SIG-M5 treated with dmso at 0.1 percent for 504 hours (cell line): ENCODE measurements around the gene TRIP4.
"Not testable (repeated sequence)": the region's sequence is repeated elsewhere in the genome, so short reads cannot be mapped to it uniquely, and the experiment has no call there.

Experiments used
- DNase-seq: peaks from one replicate; lab custom pipeline; 2025; ENCODE audit not compliant: unreplicated experiment; lab: John Stamatoyannopoulos, UW

The TRIP4 gene

DNA sequence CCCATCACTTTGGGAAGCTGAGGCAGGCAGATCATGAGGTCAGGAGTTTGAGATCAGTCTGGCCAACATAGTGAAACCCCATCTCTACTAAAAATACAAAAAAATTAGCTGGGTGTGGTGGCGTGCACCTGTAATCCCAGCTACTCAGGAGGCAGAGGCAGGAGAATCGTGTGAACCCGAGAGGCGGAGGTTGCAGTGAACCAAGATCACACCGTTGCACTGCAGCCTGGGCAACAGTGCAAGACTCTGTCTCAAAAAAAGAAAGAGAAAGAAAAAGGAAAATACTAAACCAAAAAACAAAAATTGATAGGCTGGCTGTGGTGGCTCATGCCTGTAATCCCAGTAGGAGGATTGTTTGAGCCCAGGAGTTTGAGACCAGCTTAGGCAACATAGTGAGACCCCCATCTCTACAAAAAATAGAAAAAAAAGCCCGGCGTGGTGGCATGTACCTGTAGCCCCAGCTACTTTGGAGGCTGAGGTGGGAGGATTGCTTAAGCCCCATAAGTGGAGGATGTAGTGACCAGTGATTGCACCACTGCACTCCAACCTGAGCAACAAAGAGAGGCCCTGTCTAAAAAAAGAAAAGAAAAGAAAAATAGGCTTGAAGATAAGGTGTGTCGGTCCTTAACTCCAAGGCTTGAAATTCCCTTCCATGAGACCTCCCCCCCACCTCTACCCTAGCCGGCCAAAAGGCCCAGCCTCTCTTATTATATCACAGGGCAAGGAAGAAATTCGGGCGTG is 7.3 kb upstream of the TRIP4 start:
- DNase-seq, result not testable (repeated sequence)

DNA sequence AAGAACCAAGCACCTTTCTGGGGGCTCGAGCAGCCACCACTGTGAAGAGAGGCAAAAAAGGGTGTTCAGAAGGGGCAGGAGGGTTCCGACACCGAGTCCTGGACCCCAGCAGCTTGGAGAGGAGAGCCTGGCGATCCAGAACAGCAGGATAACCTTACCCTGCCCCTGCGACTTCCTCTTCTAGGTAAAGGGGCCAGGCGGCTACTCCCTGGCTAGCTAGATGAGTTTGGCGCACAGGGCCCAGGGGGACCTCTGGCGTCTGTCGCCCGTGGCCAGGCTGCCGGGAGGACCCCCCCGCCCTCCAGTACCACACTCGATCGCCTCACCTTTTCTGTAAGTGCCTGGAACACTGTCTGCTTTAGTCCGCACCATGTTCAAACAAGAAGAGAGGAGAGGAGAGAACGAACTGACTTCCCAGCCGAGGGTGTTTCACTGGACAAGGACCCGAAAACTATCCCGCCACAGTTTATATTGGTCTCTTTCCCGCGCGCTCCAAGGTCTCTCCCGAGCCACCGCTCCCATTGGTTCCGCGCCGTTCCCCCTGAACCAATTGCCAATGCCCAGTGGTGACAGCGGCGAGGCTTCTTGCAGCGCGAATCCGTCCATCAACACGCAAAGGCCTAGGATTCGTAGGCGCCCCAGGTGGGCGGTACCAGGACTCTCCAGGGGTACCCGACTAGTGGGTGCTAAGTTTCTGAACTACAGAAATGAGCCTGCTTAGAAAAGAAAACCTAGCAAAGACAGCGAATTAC is 6.5 kb upstream of the TRIP4 start, which contains the start of gene PCLAF:
Gene PCLAF, minus strand, starts transcription at position 442 of the 752 bp plus-strand sequence. Its CDS starts 70 bp downstream, at position 372.
- DNase-seq, result peak; percentile 96

DNA sequence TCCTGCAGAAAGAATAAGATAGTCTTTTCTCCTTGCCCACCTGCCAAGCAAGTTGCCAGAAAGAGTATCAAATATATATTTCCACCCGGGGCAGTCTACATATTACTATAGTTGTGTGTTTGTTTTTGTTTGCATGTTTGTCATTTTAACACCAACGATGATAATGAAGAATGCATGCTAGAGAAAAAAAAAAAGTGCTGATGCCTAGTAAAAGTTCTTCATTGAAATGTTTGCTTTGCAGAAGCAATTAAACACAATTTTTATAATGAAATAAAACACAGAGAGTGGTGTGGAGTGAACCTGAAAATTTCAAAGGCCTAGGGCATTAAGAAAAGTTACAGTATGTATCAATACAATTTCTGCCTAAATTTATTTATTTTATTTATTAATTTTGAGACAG is 3.9 kb upstream of the TRIP4 start:
- DNase-seq, result no peak

DNA sequence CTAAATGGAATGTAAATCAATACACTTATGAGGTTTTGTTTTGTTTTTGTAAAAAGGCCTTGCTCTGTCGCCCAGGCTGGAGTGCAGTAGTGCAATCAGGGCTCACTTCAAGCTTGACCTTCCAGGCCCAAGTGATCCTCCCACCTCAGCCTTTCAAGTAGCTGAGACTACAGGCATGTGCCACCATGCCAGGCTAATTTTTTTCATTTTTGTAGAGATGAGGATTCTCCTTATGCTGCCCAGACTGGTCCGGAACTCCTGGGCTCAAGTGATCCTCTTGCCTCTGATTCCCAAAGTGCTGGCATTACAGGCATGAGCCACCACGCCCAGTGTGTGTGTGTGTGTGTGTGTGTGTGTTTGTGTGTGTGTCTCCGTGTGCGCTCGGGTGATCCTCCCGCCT is 1.3 kb upstream of the TRIP4 start:
- DNase-seq, result no peak

DNA sequence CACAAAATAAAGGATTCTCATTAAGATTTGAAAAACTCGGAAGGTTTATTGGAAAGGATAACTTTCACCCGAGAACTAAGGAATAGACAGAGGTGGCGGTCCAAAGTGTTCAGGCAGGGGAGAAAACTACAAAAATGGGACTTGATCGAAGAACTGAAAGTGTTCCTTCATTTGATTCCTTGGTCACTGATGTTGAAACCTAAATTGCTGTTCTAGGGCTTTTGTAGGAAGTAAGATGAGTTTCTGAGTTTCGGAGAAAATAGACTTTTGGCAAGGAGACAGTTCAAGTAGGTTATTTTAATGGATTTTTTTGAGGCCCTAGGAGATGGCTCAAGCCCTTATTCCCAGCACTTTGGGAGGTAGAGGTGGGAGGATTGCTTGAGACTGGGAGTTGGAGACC is 1.4 kb downstream of the TRIP4 start:
- no peak for DNase-seq

DNA sequence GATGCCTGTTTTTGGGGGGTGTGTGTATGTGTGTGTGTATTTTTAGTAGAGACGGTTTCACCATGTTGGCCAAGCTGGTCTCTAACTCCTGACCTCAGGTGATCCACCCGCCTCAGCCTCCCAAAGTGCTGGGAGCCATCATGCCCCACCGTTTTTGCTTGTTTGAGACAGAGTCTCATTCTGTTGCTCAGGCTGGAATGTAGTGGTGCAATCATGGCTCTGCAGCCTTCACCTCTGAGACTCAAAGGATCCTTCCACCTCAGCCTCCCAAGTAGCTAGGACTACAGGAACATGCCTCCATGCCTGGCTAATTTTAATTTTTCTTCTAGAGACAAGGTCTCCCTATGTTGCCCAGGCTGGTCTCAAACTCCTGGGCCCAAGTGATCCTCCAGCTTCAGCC is 4.8 kb downstream of the TRIP4 start:
- DNase-seq, result not testable (repeated sequence)

DNA sequence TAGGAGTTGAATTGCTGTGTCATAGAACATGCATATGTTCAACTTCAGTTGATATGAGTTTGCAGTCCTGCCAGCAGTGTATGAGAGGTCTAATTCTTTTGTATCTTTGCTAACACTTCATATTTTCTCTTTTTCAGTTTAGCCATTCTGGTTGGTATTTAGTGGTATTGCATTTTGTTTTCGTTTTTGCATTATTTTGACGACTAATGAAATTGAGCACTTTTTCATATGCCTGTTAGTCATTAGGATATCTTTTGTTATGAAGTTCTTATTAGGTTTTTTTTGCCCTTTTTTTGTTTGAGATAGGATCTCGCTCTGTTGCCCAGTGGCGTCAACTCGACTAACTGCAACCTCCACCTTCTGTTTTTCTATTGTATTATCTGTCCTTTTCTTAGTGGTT is 9.2 kb downstream of the TRIP4 start:
- no peak for DNase-seq

DNA sequence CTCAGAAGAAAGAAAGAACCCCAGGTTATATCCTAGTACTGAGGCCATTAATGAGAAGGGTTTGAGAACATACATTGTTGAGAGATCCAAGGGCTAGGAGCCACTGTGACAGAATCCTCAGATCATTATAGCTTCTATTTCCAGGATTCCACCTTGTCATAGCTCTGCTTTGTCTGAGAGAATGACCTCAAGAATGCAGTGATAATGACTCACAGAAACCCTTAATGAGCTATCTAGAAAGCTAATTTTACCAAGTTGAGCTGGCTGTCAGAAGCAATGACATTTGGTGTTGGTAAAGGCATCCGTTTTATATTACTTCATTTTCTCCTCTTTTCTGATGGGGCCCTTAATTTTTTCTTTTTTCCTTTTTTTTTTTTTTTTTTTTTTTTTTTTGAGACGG is 10.9 kb downstream of the TRIP4 start:
- DNase-seq, result no peak

DNA sequence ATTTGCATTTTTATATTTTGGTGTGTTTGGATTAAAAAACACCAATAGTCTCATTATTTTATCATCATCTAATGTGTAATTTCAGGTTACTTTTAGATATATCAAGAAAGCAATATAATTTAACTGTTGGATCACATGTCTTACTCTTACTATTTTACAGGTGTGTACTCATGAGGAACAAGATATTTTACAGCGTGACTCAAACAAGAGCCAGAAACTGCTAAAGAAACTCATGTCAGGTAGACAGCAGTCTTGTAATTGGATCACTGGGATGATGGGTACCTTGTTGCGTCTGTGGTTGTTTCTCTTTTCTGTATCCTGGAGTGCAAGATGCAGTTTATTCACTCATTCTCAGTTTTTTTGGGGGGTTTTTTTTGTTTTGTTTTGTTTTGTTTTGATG is 12.9 kb downstream of the TRIP4 start:
- DNase-seq, result no peak

DNA sequence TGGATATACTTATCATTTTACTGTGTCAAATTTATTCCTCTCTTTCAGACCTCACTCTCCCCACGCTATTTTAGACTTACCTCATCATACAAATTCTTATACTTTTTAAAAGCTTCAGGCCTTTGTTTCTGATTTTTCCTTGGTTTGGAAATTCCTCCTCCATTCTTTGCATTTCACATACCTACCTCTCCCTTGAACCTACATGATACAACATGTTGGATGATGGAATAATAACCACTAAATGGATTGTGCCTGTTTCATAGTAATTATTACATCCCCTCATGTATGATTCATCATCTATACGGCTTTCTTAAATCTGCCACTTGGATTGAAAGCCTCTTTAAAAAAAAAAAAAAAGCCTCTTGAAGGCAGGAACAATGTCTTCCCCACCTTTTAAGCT is 24.6 kb downstream of the TRIP4 start:
- no peak for DNase-seq

DNA sequence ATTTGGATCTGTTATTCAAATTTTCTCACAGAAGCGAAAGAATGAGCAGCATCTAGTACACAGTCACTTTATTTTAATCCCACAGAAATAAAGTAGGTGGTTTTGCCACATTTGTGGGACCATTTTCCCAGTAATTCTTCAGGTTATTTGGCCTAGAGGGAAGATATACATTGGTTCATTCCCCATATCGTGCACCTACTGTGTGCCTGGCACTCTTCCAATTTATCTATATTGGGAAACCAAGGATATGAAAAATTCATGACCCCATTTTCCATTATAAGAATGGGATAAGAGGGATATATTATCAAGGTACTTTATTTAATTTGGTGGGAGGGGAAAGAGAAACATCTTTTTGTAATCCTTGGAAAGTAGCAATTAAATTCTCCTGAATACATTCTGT is 35.1 kb downstream of the TRIP4 start:
- DNase-seq, result no peak

DNA sequence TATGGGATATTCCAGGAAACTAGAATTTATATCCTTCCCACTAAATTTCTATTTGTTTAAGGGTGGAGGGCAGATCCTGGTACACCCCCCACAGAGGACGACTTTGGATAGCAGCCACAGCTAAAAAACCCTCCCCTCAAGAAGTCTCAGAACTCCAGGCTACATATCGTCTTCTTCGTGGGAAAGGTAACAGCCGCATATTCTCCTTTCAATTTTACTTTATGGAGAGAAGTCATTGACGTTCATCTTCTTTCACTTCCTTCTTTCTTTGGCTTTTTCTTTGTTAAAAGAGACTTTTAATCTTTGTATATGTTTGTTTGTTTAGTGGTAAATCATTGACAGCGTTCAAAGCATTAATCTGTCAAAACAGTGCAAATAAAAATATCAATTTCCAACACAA is 36.3 kb downstream of the TRIP4 start:
- no peak for DNase-seq

DNA sequence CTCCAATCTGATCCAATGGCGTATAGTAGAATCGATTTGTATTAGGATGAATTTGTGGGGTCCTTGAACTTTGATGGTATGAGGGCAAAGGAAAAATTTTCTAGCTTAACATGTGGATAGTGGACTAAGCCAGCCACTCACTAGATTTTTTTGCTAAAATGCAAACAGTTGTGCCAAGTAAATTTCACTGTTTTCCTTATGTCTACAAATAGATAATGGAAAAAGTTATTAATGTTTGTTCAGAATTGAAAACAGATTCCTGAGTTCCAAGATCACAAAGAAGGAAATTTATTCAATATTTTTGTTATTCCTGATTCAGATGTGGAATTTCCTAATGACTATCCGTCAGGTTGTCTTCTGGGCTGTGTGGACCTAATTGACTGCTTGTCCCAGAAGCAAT is 37.6 kb downstream of the TRIP4 start:
- DNase-seq, result no peak

DNA sequence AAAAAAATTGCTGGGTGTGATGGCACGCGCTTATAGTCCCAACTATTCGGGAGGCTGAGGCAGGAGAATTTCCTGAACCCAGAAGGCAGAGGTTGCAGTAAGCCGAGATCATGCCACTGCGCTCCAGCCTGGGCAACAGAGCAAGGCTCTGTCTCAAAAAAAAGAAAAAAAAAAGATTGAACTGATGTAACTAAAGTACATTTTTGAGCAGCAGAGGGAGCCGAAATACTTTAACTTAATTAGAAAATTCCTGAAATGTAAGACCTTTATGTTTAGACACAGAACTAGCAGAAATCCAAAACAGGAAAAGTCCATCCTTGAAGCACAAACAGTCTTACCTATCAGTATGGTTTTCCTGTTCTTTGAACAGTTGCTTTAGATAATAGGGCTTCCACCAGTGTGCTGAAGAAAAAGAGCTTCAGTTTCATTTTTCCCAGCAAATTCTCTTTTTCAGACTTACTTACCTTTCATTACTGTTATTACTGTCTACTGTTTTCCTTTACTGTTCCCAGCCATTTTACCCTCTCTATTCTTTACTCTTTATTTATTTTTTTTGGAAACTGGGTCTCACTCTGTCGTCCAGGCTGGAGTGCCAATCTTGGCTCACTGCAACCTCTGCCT is 39.3 kb downstream of the TRIP4 start:
- DNase-seq, result no peak

DNA sequence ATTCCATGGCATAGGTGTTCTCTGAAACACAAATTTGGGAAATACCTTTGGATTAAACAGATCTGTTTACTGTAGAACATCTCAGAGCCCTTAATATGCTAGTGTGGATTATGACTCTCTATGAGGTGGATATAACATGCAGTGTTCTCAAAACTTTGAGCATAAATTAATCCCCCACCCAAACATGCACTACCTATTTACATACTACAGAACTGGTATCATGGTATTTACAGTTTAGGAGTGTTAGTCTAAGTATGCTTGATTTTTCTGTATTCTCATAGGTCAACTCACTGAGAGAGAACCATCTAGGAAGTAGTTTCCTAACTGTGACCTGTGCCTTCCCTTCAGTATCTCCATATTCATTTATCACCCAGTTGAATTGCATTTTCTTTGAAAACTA is 41.8 kb downstream of the TRIP4 start:
- no peak for DNase-seq

DNA sequence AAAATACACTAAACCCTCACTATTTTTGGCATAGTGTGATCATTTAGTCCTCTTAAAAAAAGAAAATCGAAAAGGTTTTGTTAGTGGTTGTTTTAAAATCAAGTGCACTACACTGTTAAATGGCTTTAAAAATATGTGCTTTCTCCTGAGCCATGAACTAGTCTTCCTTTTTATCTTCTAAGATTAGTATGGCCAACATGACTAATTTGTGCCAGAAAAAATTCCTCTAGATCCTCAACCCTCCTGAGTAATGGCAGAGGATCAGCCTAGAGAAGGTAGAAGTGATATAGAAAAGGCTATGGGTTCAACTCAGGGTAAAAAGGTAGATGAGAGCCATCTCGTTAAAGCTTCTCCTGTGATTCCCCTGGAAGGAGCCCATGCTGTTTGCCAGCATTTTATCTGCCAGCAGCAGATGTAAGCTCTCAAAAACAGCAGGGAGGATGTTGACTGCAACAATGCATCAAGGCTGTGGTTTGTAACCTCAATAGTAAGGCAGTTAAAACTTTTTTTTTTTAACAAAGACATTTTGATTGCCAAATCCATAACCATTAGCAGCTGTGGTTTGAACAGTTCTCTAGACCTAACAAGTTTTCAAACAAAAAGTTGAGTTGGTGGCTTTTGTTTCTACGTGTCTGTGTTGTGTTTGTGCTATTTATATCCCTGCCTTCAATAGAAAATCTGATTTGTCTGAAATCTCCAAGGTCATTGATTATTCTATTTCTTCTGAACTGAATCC is 42.5 kb downstream of the TRIP4 start:
- DNase-seq, result peak; percentile 89

DNA sequence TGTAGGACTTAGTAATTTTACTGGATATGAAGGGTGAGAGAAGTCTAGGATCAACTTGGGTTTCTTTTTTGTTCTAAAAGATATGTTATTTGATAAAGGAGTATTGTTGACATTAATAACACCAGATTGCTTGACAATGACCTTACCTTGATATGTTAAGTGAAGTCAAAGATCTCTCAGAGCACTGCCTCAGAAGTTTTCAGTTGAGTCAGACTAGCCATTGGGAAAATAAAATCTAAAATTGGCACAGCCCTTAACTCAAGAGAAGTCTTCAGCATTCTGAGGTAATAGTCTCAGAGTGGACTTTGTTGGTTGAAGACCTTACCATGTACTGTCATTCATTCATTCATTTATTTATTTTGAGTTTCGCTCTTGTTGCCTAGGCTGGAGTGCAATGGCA is 50.3 kb downstream of the TRIP4 start:
- no peak for DNase-seq

DNA sequence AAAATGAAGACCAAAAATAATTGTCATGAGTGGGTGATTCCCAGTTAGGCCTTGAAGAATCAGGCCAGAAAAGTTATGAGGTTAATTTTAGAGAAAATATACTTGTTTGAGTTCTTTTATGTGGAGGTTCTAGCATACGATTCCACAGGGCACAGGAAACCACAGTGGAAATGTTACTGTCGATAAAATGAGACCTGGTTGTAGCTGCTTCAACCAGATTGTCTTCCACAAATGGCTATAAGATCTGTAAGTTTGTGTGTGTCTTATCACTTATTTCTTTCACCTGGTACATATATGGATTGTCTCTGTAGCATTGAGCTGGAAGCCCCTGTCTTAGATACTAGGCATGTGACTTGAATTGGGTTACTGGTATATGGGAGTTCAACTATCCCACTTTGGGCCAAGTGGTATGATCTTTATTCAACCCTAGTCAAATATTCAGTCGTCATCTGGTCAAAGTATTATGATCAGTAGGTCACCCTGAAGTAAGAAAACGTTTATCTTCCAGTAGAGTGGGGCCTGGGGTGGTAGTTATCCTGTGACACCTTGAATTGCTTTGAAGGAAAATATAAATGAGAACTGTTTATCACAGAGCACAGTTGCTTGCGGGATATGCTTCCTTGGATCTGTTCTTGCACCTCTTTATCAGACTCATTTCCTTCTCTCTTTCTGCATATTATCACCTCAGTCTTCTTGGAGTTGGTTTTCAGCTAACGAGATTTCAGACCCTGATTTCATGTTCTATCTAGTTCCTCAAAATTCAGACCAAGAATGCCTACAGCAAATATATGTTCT is 51.2 kb downstream of the TRIP4 start:
- DNase-seq, result no peak

DNA sequence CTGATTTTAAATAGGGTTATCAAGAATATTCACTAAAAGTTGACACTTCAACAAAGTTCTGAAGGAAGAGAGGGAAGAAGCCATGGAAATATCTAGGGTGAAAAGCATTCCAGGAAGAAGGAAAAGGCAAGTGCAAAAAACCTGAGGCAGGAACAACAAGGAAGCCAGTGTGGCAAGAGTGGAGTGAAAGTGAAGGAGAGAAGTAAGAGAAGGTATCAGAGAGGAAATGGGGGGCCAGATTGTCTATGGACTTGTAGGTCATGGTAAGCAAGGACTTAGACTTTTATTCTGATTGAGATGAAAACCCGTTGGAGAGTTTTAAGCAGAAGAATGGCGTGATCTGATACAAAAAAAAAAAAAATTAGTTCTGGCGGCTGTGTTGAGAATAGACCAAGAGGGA is 54.2 kb downstream of the TRIP4 start:
- no peak for DNase-seq

DNA sequence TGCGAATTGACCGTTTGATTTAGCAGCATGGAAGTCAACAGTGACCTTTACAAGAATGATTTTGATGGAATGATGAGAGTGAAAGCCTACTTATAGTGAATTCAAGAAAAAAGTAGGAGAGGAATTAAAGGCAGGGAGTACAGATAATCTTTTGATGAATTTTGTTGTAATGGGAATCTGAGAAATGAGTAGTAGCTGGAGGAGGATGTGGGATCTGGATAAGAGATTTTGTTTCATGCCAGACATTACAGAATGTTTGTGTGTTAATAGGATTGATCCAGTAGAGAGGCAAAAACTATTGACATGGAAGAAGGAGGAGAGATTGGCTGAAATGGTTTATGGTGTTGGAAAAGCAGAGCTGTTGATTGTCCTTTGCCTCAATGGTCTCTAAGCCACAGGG is 55.4 kb downstream of the TRIP4 start:
- DNase-seq, result no peak
